Large intestine (tissue), 3 donors: ENCODE results near the gene ICAM1. TPM values are rescaled to one million over a fixed set of nuclear protein-coding genes. Genes with fewer than 3 reads are reported as not detected.
A peak's percentile ranks its signal among the peaks of the same experiment; 100 is the strongest.

Experiments
- DNase-seq, 2 donors: peaks; one replicate each; pipeline versions ENCODE4 v3.0.0 to v3.0.0-alpha.2; 2013
- H3K27ac ChIP-seq: one replicate; pipeline ENCODE4 v1.5.1; 2013; ENCODE audit warnings: low read length
- H3K27me3 ChIP-seq: 2 replicates; pipeline ENCODE4 v1.6.1; 2013; ENCODE audit warnings: low read length; ENCODE audit not compliant: control insufficient read depth, insufficient read depth
- H3K36me3 ChIP-seq: 2 replicates; pipeline ENCODE4 v1.6.1; 2013; ENCODE audit warnings: low read length; ENCODE audit not compliant: control insufficient read depth, insufficient read depth
- H3K4me1 ChIP-seq: one replicate; pipeline ENCODE4 v1.6.1; 2013; ENCODE audit warnings: low read length; ENCODE audit not compliant: control insufficient read depth, insufficient read depth
- H3K4me3 ChIP-seq: one replicate; pipeline ENCODE4 v1.5.1; 2013; ENCODE audit warnings: low read length
- H3K9me3 ChIP-seq: one replicate; pipeline ENCODE4 v1.6.1; 2013; ENCODE audit warnings: mild to moderate bottlenecking, low read depth, low read length, moderate library complexity; ENCODE audit not compliant: control insufficient read depth
- WGBS: methylation state at CpG from one replicate; pipeline ENCODE4 v1.1.5; 2013; ENCODE audit warnings: low lambda C conversion rate; ENCODE audit not compliant: insufficient coverage; 5-methylcytosine and 5-hydroxymethylcytosine counted together
- polyA plus RNA-seq: library from polyadenylated mRNA; unstranded; fragments of 120-200 nt; gene quantifications from one replicate; pipeline ENCODE4 v1.2.1, GENCODE V29; 2013

Gene ICAM1
- polyA plus RNA-seq, 1 donor: 14.8 TPM

DNA sequence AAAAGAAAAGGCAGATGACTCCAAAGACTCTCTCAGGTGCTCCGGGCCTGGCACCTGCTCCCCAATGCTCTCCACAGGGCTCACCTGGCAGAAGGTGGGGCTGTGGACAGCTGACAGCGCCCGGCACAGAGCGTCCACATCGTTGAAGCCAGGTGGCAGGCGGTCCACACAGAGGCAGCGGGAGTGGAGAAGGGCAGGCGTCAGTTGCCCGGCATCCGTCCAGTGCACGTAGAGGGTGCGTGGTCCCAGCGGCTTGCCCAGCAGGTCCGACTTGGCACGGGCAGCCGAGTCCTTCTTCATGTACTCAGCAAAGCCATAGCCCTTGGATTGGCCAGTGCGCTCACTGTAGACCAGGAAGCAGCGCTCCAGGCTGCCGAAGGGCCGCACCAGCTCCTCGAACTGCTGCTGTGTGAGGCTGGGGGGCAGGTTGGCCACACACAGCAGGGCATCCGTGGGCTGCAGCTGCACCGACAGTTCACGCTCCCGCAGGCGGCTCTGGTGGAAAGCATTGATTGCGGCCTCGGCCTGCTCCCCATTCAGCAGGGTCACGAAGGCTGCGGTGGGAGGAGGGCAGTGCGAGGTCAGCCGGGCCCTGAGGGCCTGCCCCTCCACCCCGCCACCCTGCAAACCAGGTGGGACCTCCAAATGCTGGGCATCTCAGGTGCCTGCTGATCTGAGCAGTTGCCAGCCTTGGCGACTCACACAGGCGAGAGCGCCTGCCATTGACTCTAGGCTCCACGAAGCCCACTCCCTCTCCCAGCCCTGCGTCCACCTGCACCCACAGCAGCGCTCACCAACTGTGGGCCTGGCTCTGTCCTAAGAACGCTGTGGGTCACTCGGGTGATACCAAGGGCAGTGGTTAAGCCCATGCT lies 57.9 kb downstream of the ICAM1 start:
- peaks cover 5% of the 10 kb centered on the region for H3K4me1 ChIP-seq
- H3K27ac ChIP-seq: no peak overlapping the region
- H3K4me3 ChIP-seq: no peak overlapping the region
- DNase-seq: no peak
- no peaks in the 10 kb centered on the region for H3K27me3 ChIP-seq
- H3K36me3 ChIP-seq: peaks cover 65% of the 10 kb centered on the region
- WGBS: 100% methylated on average over 1 of the region's 41 CpGs
- H3K9me3 ChIP-seq: no peaks in the 10 kb centered on the region

DNA sequence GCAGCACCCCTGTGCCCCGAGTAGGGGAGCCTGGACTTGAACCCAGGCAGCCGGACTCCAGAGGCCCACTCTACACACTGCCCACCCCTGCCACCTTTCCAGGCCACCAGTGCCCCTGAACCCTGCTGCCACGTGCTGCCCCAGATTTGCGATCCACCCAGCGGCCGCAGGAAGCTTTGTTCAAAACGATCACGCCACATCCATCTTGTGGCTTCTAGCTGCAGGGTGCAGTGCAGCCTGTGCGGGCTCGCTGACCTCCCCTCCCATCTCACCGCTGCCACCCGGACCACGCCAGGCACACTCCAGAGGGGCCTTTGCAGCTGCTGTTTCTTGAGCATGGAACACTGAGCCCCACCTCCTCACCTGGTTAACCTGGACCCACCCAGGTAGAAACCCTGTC lies 58.6 kb downstream of the ICAM1 start:
- Histone ChIP-seq H3K9me3 (no peaks in the 10 kb centered on the region), H3K36me3 (peaks cover 60% of the 10 kb centered on the region), H3K4me1 (peaks cover 8% of the 10 kb centered on the region), H3K4me3 (no peak overlapping the region), H3K27ac (no peak overlapping the region), H3K27me3 (no peaks in the 10 kb centered on the region)
- no CpG with 5 or more reads among the region's 13 CpGs for WGBS
- no peak for DNase-seq

DNA sequence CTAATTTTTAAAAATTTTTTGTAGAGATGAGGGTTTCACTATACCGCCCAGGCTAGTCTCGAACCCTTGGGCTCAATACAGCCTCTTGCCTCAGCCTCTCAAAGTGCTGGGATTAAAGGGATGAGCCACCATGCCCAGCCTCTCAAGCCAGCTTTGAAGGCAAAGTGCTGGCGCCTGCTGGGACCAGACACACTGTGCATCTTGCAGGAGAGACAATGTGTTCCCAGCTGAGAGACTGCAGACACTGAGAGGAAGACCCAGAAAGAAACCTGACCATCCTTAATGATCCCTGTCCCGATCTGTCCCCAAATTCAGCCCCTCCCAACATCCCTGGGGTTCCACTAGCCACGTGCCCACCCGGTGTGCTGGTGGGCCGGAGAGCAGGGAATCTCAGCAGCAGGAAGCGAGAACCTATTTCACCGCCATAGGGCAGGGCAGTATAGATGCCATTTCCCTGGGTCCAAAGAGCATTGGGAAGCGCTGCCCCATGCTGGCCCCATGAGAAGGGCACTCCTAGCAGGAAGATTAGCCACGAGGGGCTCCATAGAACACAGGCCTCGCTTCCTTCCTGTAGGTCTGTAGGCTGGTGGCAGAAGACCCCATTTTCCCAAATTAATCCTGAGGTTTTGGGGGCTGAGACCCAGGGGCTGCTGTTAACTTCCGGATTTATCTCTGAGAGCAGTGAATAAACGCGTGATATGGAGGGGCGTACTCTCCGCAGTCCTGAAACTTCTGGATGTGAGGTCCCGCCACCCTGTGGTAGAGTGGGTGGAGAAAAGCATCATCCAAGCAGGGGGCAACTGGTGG lies 61.4 kb downstream of the ICAM1 start:
- Histone ChIP-seq H3K27me3 (no peaks in the 10 kb centered on the region), H3K4me3 (peak overlapping the region; percentile 74), H3K27ac (peak overlapping the region; percentile 86), H3K4me1 (peaks cover 12% of the 10 kb centered on the region), H3K9me3 (no peaks in the 10 kb centered on the region), H3K36me3 (peaks cover 38% of the 10 kb centered on the region)
- peak; percentile 83 to 92 for DNase-seq
- WGBS: no CpG with 5 or more reads among the region's 18 CpGs

- DNase-seq: peak; percentile 98 to 99
Measured at GRCh38 chr19:10332965-10333757, 62.2 kb downstream of the ICAM1 start, which contains the start of gene RAVER1. Gene RAVER1 (minus strand): TSS chr19:10333529. CDS start chr19:10333507, 22 bp downstream.

GRCh38 chr19:10333758-10334587 lies 63.1 kb downstream of the ICAM1 start:
- peak in 1 of 2 donors; percentile 49 for DNase-seq
- H3K4me1 ChIP-seq: peaks cover 12% of the 10 kb centered on the region
- no peaks in the 10 kb centered on the region for H3K9me3 ChIP-seq
- WGBS: no CpG with 5 or more reads among the region's 44 CpGs
- peak overlapping the region; percentile 74 for H3K4me3 ChIP-seq
- peak overlapping the region; percentile 86 for H3K27ac ChIP-seq
- peaks cover 21% of the 10 kb centered on the region for H3K36me3 ChIP-seq
- no peaks in the 10 kb centered on the region for H3K27me3 ChIP-seq

More at GRCh38 chr19:10332965-10333757, 62.2 kb downstream of the ICAM1 start, which contains the start of gene RAVER1:
- Histone ChIP-seq H3K36me3 (peaks cover 30% of the 10 kb centered on the region), H3K27ac (peak within 1 kb of the TSS; percentile 86), H3K4me1 (peaks cover 12% of the 10 kb centered on the region), H3K9me3 (no peaks in the 10 kb centered on the region), H3K4me3 (peak within 1 kb of the TSS; percentile 74), H3K27me3 (no peaks in the 10 kb centered on the region)
- WGBS: 0% methylated on average over 3 of the region's 82 CpGs

DNA sequence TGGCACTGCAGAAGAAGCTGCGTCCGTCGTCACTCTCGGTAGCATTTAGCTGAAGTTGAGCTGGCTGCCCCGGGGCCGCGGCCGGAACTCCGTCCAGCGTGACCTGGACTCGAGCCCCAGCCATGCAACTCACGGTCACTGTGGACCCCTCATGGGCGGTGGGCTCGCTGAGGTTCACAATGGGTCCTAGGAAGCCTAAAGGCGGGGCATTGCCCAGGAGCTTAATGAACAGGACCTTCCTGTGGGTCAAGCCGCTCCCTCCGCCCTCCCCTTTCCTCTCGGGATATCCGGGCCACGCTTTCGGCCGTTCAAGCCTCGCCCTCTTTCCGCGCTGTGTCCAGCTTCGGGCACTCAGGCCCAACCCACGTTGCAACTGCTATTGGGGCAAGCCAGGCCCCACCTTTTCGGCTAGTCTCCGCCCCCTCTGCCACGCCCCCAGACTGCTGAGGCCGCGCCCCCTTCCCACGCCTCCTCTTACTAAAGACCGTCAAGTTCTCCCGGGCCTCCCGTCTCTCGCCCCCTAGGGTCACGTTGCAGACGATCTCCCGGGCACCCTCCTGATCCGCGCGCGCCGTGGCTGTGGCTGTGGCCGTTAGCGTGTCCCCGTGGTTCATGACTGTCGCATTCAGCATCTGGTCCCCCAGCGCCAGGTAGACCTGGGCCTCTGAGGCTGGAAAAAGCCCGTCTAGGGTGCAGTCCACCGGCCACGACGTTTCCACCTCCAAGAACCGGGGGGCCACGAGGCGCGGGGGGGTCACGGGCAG lies 63.9 kb downstream of the ICAM1 start:
- H3K27me3 ChIP-seq: no peaks in the 10 kb centered on the region
- peaks cover 13% of the 10 kb centered on the region for H3K36me3 ChIP-seq
- no CpG with 5 or more reads among the region's 59 CpGs for WGBS
- peak overlapping the region; percentile 86 for H3K27ac ChIP-seq
- DNase-seq: peak; percentile 91 to 94
- H3K4me3 ChIP-seq: peak overlapping the region; percentile 74
- H3K9me3 ChIP-seq: no peaks in the 10 kb centered on the region
- H3K4me1 ChIP-seq: peaks cover 12% of the 10 kb centered on the region

DNA sequence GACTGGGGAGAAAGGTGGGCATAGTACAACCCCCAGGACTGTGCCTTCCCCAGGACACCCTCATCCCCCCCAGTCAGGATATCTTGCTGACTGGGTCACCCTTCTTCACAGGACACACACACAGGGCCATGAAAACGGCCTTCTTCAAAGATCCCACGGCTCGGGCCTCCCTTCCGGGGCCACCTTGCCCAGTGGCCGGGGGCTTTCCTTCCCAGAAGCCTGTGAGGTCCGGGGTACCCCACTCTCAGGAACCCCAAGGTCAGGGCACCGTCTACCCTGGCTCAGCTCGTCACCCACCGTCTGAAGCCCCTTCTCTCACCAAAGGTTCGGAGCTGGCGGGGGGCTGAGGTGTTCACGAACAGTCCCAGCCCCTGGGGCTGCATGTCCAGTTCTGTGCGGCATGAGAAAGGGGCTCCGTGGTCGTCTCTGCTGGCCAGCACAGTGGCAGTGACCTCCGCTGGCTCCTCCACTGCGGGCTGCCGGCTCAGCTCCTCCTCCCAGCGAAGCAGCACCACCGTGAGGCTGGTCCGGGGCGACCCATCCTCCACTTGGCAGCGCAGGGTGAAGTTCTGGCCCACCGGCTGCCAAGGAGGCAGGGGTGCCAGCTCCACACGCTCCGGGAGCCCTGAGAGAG lies 64.5 kb downstream of the ICAM1 start:
- WGBS: no CpG with 5 or more reads among the region's 26 CpGs
- H3K4me1 ChIP-seq: peaks cover 12% of the 10 kb centered on the region
- H3K4me3 ChIP-seq: peak overlapping the region; percentile 74
- no peaks in the 10 kb centered on the region for H3K27me3 ChIP-seq
- H3K27ac ChIP-seq: no peak overlapping the region
- H3K9me3 ChIP-seq: no peaks in the 10 kb centered on the region
- peaks cover 6% of the 10 kb centered on the region for H3K36me3 ChIP-seq
- no peak for DNase-seq
